BLaER1 treated with 17β-estradiol and CSF1 and Interleukin-3, amounts not matched to agents 10 nM and 100 nM (cell line): ENCODE results near the gene TMEM131.

Experiments
- H3K27ac ChIP-seq, 11 experiments: shearing (Covaris generic); formaldehyde crosslinking; 2 replicates each; pipeline ENCODE4 v1.8.1; 2022
- H3K27me3 ChIP-seq, 11 experiments: shearing (Covaris generic); formaldehyde crosslinking; 2 replicates each; pipeline ENCODE4 v1.8.1; 2022
- H3K36me3 ChIP-seq, 11 experiments: shearing (Covaris generic); formaldehyde crosslinking; 2 replicates each; pipeline ENCODE4 v1.8.1; 2022
- H3K4me1 ChIP-seq, 10 experiments: shearing (Covaris generic); formaldehyde crosslinking; 2 replicates each; pipeline ENCODE4 v1.8.1; 2022
- H3K4me2 ChIP-seq, 11 experiments: shearing (Covaris generic); formaldehyde crosslinking; 2 replicates each; pipeline ENCODE4 v1.8.1; 2022
- H3K4me3 ChIP-seq, 10 experiments: shearing (Covaris generic); formaldehyde crosslinking; 2 replicates each; pipeline ENCODE4 v1.8.1; 2022
- H3K9ac ChIP-seq, 11 experiments: shearing (Covaris generic); formaldehyde crosslinking; 2 replicates each; pipeline ENCODE4 v1.8.1; 2022
- H3K9me3 ChIP-seq, 11 experiments: shearing (Covaris generic); formaldehyde crosslinking; replicated peaks in 1 of 11; 2 replicates each; pipeline ENCODE4 v1.8.1; 2022
- H4K20me1 ChIP-seq, 11 experiments: shearing (Covaris generic); formaldehyde crosslinking; 2 replicates each; pipeline ENCODE4 v1.8.1; 2022
- Cebpa-rat ChIP-seq, 11 experiments: shearing (Covaris generic); IDR thresholded peaks; 2 replicates each; pipeline ENCODE4 v1.8.1; 2022

Gene TMEM131

GRCh38 chr2:97979904-97980303, 15.8 kb downstream of the TMEM131 start:
- Histone ChIP-seq H3K4me2 (peak overlapping the region in 2 of 11 experiments; percentile 29 to 34; a peak in 1 of 22 replicates), H3K9me3 (peaks cover 53 to 95% (median 83%) of the 10 kb centered on the region in 11 experiments), H3K27me3 (no peaks in the 10 kb centered on the region), H3K4me3 (0 out of 20 replicates have a peak overlapping the region, but pooled peaks of 1 of the 10 experiments have one; percentile 18), H3K27ac (no peak overlapping the region; a peak in 1 of 22 replicates), H3K4me1 (peaks cover 0 to 13% (median 0%) of the 10 kb centered on the region in 10 experiments; a peak in 4 of 20 replicates), H3K9ac (no peak overlapping the region), H3K36me3 (peaks cover 27 to 79% (median 55%) of the 10 kb centered on the region in 11 experiments; a peak in 21 of 22 replicates), H4K20me1 (peaks cover 0 to 36% (median 10%) of the 10 kb centered on the region in 11 experiments; a peak in 9 of 22 replicates)
- no peak for TF ChIP-seq Cebpa-rat (IDR thresholded peaks at IDR 0.05)

GRCh38 chr2:97974471-97974870, 21.3 kb downstream of the TMEM131 start:
- Histone ChIP-seq H4K20me1 (peaks cover 0 to 53% (median 19%) of the 10 kb centered on the region in 11 experiments; a peak in 14 of 22 replicates), H3K9me3 (peaks cover 51 to 79% (median 69%) of the 10 kb centered on the region in 11 experiments), H3K4me2 (no peak overlapping the region), H3K36me3 (peaks cover 23 to 49% (median 40%) of the 10 kb centered on the region in 11 experiments), H3K4me3 (no peak overlapping the region), H3K9ac (no peak overlapping the region), H3K27ac (no peak overlapping the region), H3K4me1 (peaks cover 0 to 10% (median 3%) of the 10 kb centered on the region in 10 experiments; a peak in 6 of 20 replicates), H3K27me3 (no peaks in the 10 kb centered on the region)
- TF ChIP-seq Cebpa-rat (IDR thresholded peaks at IDR 0.05) = no peak

GRCh38 chr2:97970293-97971060, 25.3 kb downstream of the TMEM131 start:
- no peak overlapping the region for H3K4me3 ChIP-seq

GRCh38 chr2:97969081-97970067, 26.4 kb downstream of the TMEM131 start:
- no peak overlapping the region for H3K4me3 ChIP-seq
- no peaks in the 10 kb centered on the region for H3K27me3 ChIP-seq
- no peak overlapping the region; a peak in 1 of 22 replicates for H3K27ac ChIP-seq
- no peak for TF ChIP-seq Cebpa-rat (IDR thresholded peaks at IDR 0.05)
- peak overlapping the region in 2 of 11 experiments; percentile 6 to 32; a peak in 1 of 22 replicates for H3K4me2 ChIP-seq
- H3K9me3 ChIP-seq = peaks cover 19 to 44% (median 20%) of the 10 kb centered on the region in 11 experiments
- peaks cover 11 to 33% (median 23%) of the 10 kb centered on the region in 11 experiments; a peak in 18 of 22 replicates for H3K36me3 ChIP-seq
- H3K4me1 ChIP-seq = peaks cover 0 to 29% (median 9%) of the 10 kb centered on the region in 10 experiments; a peak in 12 of 20 replicates
- no peak overlapping the region for H3K9ac ChIP-seq
- H4K20me1 ChIP-seq = peaks cover 31 to 94% (median 67%) of the 10 kb centered on the region in 11 experiments; a peak in 19 of 22 replicates

More at GRCh38 chr2:97970293-97971060, 25.3 kb downstream of the TMEM131 start:
- Histone ChIP-seq H3K4me1 (peaks cover 0 to 29% (median 9%) of the 10 kb centered on the region in 10 experiments; a peak in 11 of 20 replicates), H3K9me3 (peaks cover 30 to 48% (median 31%) of the 10 kb centered on the region in 11 experiments), H3K27me3 (no peaks in the 10 kb centered on the region), H3K4me2 (peak overlapping the region in 3 of 11 experiments; percentile 6 to 32 (median 31); a peak in 2 of 22 replicates), H3K27ac (no peak overlapping the region; a peak in 1 of 22 replicates), H4K20me1 (peaks cover 24 to 83% (median 56%) of the 10 kb centered on the region in 11 experiments; a peak in 19 of 22 replicates), H3K9ac (no peak overlapping the region), H3K36me3 (peaks cover 12 to 38% (median 26%) of the 10 kb centered on the region in 11 experiments; a peak in 18 of 22 replicates)
- TF ChIP-seq Cebpa-rat (IDR thresholded peaks at IDR 0.05) = no peak

GRCh38 chr2:97967931-97968627, 27.7 kb downstream of the TMEM131 start:
- no peak overlapping the region for H3K4me3 ChIP-seq
- H3K27ac ChIP-seq = no peak overlapping the region
- H4K20me1 ChIP-seq = peaks cover 31 to 95% (median 74%) of the 10 kb centered on the region in 11 experiments; a peak in 19 of 22 replicates
- H3K27me3 ChIP-seq = no peaks in the 10 kb centered on the region
- H3K4me2 ChIP-seq = peak overlapping the region in 2 of 11 experiments; percentile 0 to 15; a peak in 1 of 22 replicates
- H3K4me1 ChIP-seq = peaks cover 0 to 29% (median 9%) of the 10 kb centered on the region in 10 experiments; a peak in 12 of 20 replicates
- no peak for TF ChIP-seq Cebpa-rat (IDR thresholded peaks at IDR 0.05)
- H3K9ac ChIP-seq = no peak overlapping the region
- H3K36me3 ChIP-seq = peaks cover under 1 to 22% (median 11%) of the 10 kb centered on the region in 11 experiments; a peak in 14 of 22 replicates
- H3K9me3 ChIP-seq = peaks cover 6 to 37% (median 13%) of the 10 kb centered on the region in 11 experiments

- TF ChIP-seq Cebpa-rat (IDR thresholded peaks at IDR 0.05) = no peak
- Histone ChIP-seq H3K27ac (no peak overlapping the region), H3K27me3 (no peaks in the 10 kb centered on the region), H3K9me3 (peaks cover 0 to 36% (median 14%) of the 10 kb centered on the region in 11 experiments; a peak in 17 of 22 replicates), H4K20me1 (peaks cover 31 to 99% (median 74%) of the 10 kb centered on the region in 11 experiments; a peak in 19 of 22 replicates), H3K9ac (no peak overlapping the region), H3K4me3 (no peak overlapping the region), H3K4me2 (no peak overlapping the region), H3K36me3 (peaks cover 0 to 17% (median 9%) of the 10 kb centered on the region in 11 experiments; a peak in 9 of 22 replicates), H3K4me1 (peaks cover 0 to 29% (median 9%) of the 10 kb centered on the region in 10 experiments; a peak in 12 of 20 replicates)
Observed at GRCh38 chr2:97967216-97967592, 28.5 kb downstream of the TMEM131 start.

GRCh38 chr2:97966545-97967215, 29.1 kb downstream of the TMEM131 start:
- Histone ChIP-seq H3K9ac (no peak overlapping the region), H3K36me3 (peaks cover 0 to 17% (median 8%) of the 10 kb centered on the region in 11 experiments; a peak in 9 of 22 replicates), H3K4me3 (no peak overlapping the region), H3K27ac (no peak overlapping the region), H3K27me3 (no peaks in the 10 kb centered on the region), H3K9me3 (peaks cover 0 to 32% (median 18%) of the 10 kb centered on the region in 11 experiments; a peak in 18 of 22 replicates), H3K4me2 (no peak overlapping the region), H4K20me1 (peaks cover 31 to 100% (median 74%) of the 10 kb centered on the region in 11 experiments; a peak in 19 of 22 replicates), H3K4me1 (peaks cover 0 to 29% (median 9%) of the 10 kb centered on the region in 10 experiments; a peak in 12 of 20 replicates)
- TF ChIP-seq Cebpa-rat (IDR thresholded peaks at IDR 0.05) = no peak
